ENCODE data around the gene ZNF566. TPM values are rescaled to one million over a fixed set of nuclear protein-coding genes. Genes with fewer than 3 reads are reported as not detected.

ZNF566 gene
- total and polyA plus RNA-seq, 2 of the 13 experiments (the other 11 are each of a cell fraction or from before 2014, with no cell fraction given), result 4.8 to 13.7 TPM

- ChIA-PET POLR2A (interaction anchor here (1.0 to 2.2 kb wide), 13 partner anchors 36 to 1066 kb away, joined by 3 to 57 read pairs (median 9); partner anchors contain the start of genes ZFP14, ZNF146, ZNF345 and ZNF382), CTCF (ENCODE audit: low intra/inter-chr PET ratio, low total read pairs) (no interaction called here)
- Histone ChIP-seq H3K9me3 (ENCODE audit: low read length) (peaks cover 16% of the 10 kb centered on the region), H3K4me3 (replicated peaks in 1 of 3; ENCODE audit: insufficient read depth in 1 of 3, low read depth in 2 of 3, low read length in 3 of 3) (peak overlapping the region; percentile 73 to 93 (median 85)), H3K79me2 (ENCODE audit: insufficient read depth, low read length) (peaks cover 19% of the 10 kb centered on the region), H2AFZ (ENCODE audit: low read length) (peak overlapping the region; percentile 88), H3K36me3 (replicated peaks in 1 of 2; ENCODE audit: control insufficient read depth in 1 of 2, insufficient read depth in 2 of 2, low read length in 2 of 2) (0 out of 5 replicates have a peak, but pooled peaks cover 0 to 3% of the 10 kb centered on the region in 2 experiments), H4K20me1 (ENCODE audit: insufficient read depth, low read length) (no peaks in the 10 kb centered on the region), H3K27me3 (ENCODE audit: control insufficient read depth in 1 of 2, insufficient read depth in 2 of 2, low read length in 2 of 2) (no peaks in the 10 kb centered on the region; a peak in 1 of 5 replicates), H3K9ac (ENCODE audit: insufficient read depth, low read depth, low read length) (peak overlapping the region; percentile 90), H3K27ac (ENCODE audit: extremely low read length, insufficient read depth, low read length) (peak overlapping the region; percentile 86), H3K4me1 (ENCODE audit: insufficient read depth, low read length) (peaks cover 18% of the 10 kb centered on the region), H3K4me2 (ENCODE audit: low read depth, low read length) (peak overlapping the region; percentile 100)
- FAIRE-seq (no peak), ATAC-seq (peak; percentile 21), DNase-seq (ENCODE audit: low spot score) (peak; percentile 8)
- no TSS peak for BruUV-seq (replicated peaks)
- intact Hi-C loops (cut with micrococcal nuclease; ENCODE audit: unreplicated experiment), result loop anchor here (1.0 kb wide), 1 partner anchor 44 kb away; the partner anchor contains the start of gene ZNF529
- 3% methylated on average over 10 of the region's 12 CpGs for WGBS (ENCODE audit: low lambda C conversion rate)
- in situ Hi-C loops (cut with HindIII; ENCODE audit: extremely low pct_ligation_motif_present, low pct_unique_long_range_greater_than_20kb), result no loop called here
- no peak for TF ChIP-seq ZNF44 (CRISPR knock-in tag; IDR thresholded peaks at IDR 0.05)
- TF ChIP-seq NFKBIZ (CRISPR knock-in tag; IDR thresholded peaks at IDR 0.05), result no peak
- 0 out of 2 replicates have a peak, but pooled peaks have one; percentile 19 for TF ChIP-seq ZNF550 (CRISPR knock-in tag; IDR thresholded peaks at IDR 0.05; ENCODE audit: borderline replicate concordance)
- no peak for TF ChIP-seq ZSCAN20 (CRISPR knock-in tag; IDR thresholded peaks at IDR 0.05; ENCODE audit: borderline replicate concordance)
- peak; percentile 89; the same call in 1 of the 2 replicates for TF ChIP-seq ZNF256 (CRISPR knock-in tag; conservative IDR thresholded peaks at IDR 0.05)
- TF ChIP-seq CHD2 (IDR thresholded peaks at IDR 0.05; ENCODE audit: low read depth, low read length), result no peak
- TF ChIP-seq NCOA5 (CRISPR knock-in tag; IDR thresholded peaks at IDR 0.05), result 0 out of 2 replicates have a peak, but pooled peaks have one; percentile 75
- 0 out of 2 replicates have a peak, but pooled peaks have one; percentile 45 for TF ChIP-seq ADNP (CRISPR knock-in tag; IDR thresholded peaks at IDR 0.05)
- TF ChIP-seq JUNB (CRISPR knock-in tag; IDR thresholded peaks at IDR 0.05; ENCODE audit: borderline replicate concordance), result 0 out of 2 replicates have a peak, but pooled peaks have one; percentile 34
- TF ChIP-seq SRSF1 (optimal IDR thresholded peaks at IDR 0.05; ENCODE audit: low read depth, low read length), result no peak
- no peak for TF ChIP-seq MAZ (IDR thresholded peaks at IDR 0.05; ENCODE audit: borderline replicate concordance, low read depth, low read length)
- 0 out of 2 replicates have a peak, but pooled peaks have one; percentile 7 for TF ChIP-seq MAZ (CRISPR knock-in tag; IDR thresholded peaks at IDR 0.05; ENCODE audit: low read depth)
- no peak for TF ChIP-seq ZEB1 (IDR thresholded peaks at IDR 0.05; ENCODE audit: insufficient replicate concordance, low read depth)
- 0 out of 2 replicates have a peak, but pooled peaks have one; percentile 2 for TF ChIP-seq ZNF441 (CRISPR knock-in tag; IDR thresholded peaks at IDR 0.05; ENCODE audit: borderline replicate concordance)
- 0 out of 2 replicates have a peak, but pooled peaks have one; percentile 12 for TF ChIP-seq ZNF318 (CRISPR knock-in tag; IDR thresholded peaks at IDR 0.05)
- TF ChIP-seq PAF1 (CRISPR knock-in tag; IDR thresholded peaks at IDR 0.05), result no peak
- TF ChIP-seq HIVEP1 (CRISPR knock-in tag; IDR thresholded peaks at IDR 0.05), result no peak
Observed at GRCh38 chr19:36528921-36529518, 39.7 kb upstream of the ZNF566 start.
